Measurements from ENCODE around the gene SPRR2G.

DNA sequence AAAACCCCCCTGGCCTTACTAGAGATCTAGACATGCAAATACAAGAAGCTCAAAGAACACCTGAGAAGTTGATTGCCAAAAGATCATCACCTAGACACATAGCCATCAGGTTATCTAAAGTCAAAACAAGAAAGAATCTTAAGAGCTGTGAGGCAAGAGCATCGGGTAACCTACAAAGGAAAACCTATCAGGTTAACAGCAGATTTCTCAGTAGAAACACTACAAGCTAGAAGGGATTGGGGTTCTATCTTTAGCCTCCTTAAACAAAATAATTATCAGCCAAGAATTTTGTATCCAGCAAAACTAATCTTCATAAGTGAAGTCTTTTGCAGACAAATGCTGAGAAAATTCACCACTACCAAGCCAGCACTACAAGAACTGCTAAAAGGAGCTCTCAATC is 25.2 kb downstream of the SPRR2G start:
- TF ChIP-seq, protein P1, sequence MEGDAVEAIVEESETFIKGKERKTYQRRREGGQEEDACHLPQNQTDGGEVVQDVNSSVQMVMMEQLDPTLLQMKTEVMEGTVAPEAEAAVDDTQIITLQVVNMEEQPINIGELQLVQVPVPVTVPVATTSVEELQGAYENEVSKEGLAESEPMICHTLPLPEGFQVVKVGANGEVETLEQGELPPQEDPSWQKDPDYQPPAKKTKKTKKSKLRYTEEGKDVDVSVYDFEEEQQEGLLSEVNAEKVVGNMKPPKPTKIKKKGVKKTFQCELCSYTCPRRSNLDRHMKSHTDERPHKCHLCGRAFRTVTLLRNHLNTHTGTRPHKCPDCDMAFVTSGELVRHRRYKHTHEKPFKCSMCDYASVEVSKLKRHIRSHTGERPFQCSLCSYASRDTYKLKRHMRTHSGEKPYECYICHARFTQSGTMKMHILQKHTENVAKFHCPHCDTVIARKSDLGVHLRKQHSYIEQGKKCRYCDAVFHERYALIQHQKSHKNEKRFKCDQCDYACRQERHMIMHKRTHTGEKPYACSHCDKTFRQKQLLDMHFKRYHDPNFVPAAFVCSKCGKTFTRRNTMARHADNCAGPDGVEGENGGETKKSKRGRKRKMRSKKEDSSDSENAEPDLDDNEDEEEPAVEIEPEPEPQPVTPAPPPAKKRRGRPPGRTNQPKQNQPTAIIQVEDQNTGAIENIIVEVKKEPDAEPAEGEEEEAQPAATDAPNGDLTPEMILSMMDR (IDR thresholded peaks at IDR 0.05), result no peak
- TF ChIP-seq, protein P2, sequence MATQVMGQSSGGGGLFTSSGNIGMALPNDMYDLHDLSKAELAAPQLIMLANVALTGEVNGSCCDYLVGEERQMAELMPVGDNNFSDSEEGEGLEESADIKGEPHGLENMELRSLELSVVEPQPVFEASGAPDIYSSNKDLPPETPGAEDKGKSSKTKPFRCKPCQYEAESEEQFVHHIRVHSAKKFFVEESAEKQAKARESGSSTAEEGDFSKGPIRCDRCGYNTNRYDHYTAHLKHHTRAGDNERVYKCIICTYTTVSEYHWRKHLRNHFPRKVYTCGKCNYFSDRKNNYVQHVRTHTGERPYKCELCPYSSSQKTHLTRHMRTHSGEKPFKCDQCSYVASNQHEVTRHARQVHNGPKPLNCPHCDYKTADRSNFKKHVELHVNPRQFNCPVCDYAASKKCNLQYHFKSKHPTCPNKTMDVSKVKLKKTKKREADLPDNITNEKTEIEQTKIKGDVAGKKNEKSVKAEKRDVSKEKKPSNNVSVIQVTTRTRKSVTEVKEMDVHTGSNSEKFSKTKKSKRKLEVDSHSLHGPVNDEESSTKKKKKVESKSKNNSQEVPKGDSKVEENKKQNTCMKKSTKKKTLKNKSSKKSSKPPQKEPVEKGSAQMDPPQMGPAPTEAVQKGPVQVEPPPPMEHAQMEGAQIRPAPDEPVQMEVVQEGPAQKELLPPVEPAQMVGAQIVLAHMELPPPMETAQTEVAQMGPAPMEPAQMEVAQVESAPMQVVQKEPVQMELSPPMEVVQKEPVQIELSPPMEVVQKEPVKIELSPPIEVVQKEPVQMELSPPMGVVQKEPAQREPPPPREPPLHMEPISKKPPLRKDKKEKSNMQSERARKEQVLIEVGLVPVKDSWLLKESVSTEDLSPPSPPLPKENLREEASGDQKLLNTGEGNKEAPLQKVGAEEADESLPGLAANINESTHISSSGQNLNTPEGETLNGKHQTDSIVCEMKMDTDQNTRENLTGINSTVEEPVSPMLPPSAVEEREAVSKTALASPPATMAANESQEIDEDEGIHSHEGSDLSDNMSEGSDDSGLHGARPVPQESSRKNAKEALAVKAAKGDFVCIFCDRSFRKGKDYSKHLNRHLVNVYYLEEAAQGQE (IDR thresholded peaks at IDR 0.05; ENCODE audit: insufficient read depth in 1 of 2, low read depth in 2 of 2, low read length in 1 of 2), result no peak
